Measurements from ENCODE around the gene EPHB2. TPM values are rescaled to one million over a fixed set of nuclear protein-coding genes. Genes with fewer than 3 reads are reported as not detected.
"Not testable (repeated sequence)": the region's sequence is repeated elsewhere in the genome, so short reads cannot be mapped to it uniquely, and the experiment has no call there.

EPHB2 gene
- total RNA-seq, 1 donor from 2014 or later = 62.0 TPM

GRCh38 chr1:22691031-22691753 is 19.4 kb upstream of the EPHB2 start:
- no peak for DNase-seq (ENCODE audit: low read depth, low spot score)

GRCh38 chr1:22694172-22694571 is 16.5 kb upstream of the EPHB2 start:
- DNase-seq (ENCODE audit: low read depth, low spot score) = no peak

- no peak for DNase-seq (ENCODE audit: low read depth, low spot score)
Observed at GRCh38 chr1:22696610-22697009, 14.0 kb upstream of the EPHB2 start.

- no peak for DNase-seq (ENCODE audit: low read depth, low spot score)
Observed at GRCh38 chr1:22697980-22698379, 12.7 kb upstream of the EPHB2 start.

GRCh38 chr1:22699681-22700520 is 10.7 kb upstream of the EPHB2 start:
- DNase-seq (ENCODE audit: low read depth, low spot score) = no peak

- DNase-seq (ENCODE audit: low read depth, low spot score) = peak; percentile 69
Observed at GRCh38 chr1:22702296-22703085, 8.1 kb upstream of the EPHB2 start.

- peak; percentile 43 for DNase-seq (ENCODE audit: low read depth, low spot score)
Observed at GRCh38 chr1:22704440-22705067, 6.1 kb upstream of the EPHB2 start.

GRCh38 chr1:22705586-22705985 is 5.1 kb upstream of the EPHB2 start:
- DNase-seq (ENCODE audit: low read depth, low spot score) = no peak

- DNase-seq (ENCODE audit: low read depth, low spot score) = not testable (repeated sequence)
Observed at GRCh38 chr1:22706100-22706499, 4.5 kb upstream of the EPHB2 start.

GRCh38 chr1:22708777-22709176 is 1.9 kb upstream of the EPHB2 start:
- DNase-seq (ENCODE audit: low read depth, low spot score) = no peak

GRCh38 chr1:22709227-22709626 is 1.4 kb upstream of the EPHB2 start:
- no peak for DNase-seq (ENCODE audit: low read depth, low spot score)

GRCh38 chr1:22709891-22710700 is 543 bp upstream of the EPHB2 start:
- no peak for DNase-seq (ENCODE audit: low read depth, low spot score)

GRCh38 chr1:22711071-22711470 is 432 bp downstream of the EPHB2 start:
- DNase-seq (ENCODE audit: low read depth, low spot score) = no peak

- no peak for DNase-seq (ENCODE audit: low read depth, low spot score)
Observed at GRCh38 chr1:22711591-22712501, 1.2 kb downstream of the EPHB2 start.

- DNase-seq (ENCODE audit: low read depth, low spot score) = no peak
Observed at GRCh38 chr1:22712502-22713271, 2.0 kb downstream of the EPHB2 start.

- DNase-seq (ENCODE audit: low read depth, low spot score) = no peak
Observed at GRCh38 chr1:22714455-22714854, 3.8 kb downstream of the EPHB2 start.

GRCh38 chr1:22717037-22717760 is 6.6 kb downstream of the EPHB2 start:
- no peak for DNase-seq (ENCODE audit: low read depth, low spot score)
